Adrenal gland (tissue), 5 donors: ENCODE measurements around the gene CA14.

Experiments
- CTCF ChIP-seq, 6 experiments: fragments of 450-650 bp in 4 of 6; fragments of 200-600 bp in 2 of 6; sonication (generic) in 1 of 6; IDR thresholded peaks; 1 replicate in 5 of 6; 2 replicates in 1 of 6; pipeline versions ENCODE4 v1.5.1 to v1.8.0; 2016 to 2021; ENCODE audit warnings: antibody characterized with exemption in 6 of 6, mild to moderate bottlenecking in 2 of 6, moderate library complexity in 1 of 6
- POLR2A ChIP-seq, 2 donors: fragments of 450-650 bp; IDR thresholded peaks; one replicate each; pipeline ENCODE4 v1.6.1; 2017; ENCODE audit warnings: antibody characterized with exemption in 2 of 2, mild to moderate bottlenecking in 2 of 2, moderate library complexity in 1 of 2
- donor health status: DM: no; HTN: no; CAD: no.

- TF ChIP-seq CTCF (IDR thresholded peaks at IDR 0.05) (no peak), POLR2A (IDR thresholded peaks at IDR 0.05) (no peak)
Measured at GRCh38 chr1:150226486-150226885, 31.1 kb upstream of the CA14 start.
